GM21737 (cell line): ENCODE measurements around the gene EXTL2.
"Not testable (repeated sequence)": the region's sequence is repeated elsewhere in the genome, so short reads cannot be mapped to it uniquely, and the experiment has no call there.

Experiments
- ATAC-seq: cut with Tn5 transposase; IDR thresholded peaks from one replicate; pipeline ENCODE4 v1.9.1; 2021; ENCODE audit warnings: mild to moderate bottlenecking, moderate library complexity; ENCODE audit not compliant: unreplicated experiment

The EXTL2 gene

GRCh38 chr1:100894603-100895539 is at the start of gene EXTL2:
EXTL2 (minus strand) TSS chr1:100894842; CDS start chr1:100888757, 6,085 bp downstream.
- peak; percentile 35 for ATAC-seq

GRCh38 chr1:100943533-100943932 is 48.9 kb upstream of the EXTL2 start:
- no peak for ATAC-seq

DNA sequence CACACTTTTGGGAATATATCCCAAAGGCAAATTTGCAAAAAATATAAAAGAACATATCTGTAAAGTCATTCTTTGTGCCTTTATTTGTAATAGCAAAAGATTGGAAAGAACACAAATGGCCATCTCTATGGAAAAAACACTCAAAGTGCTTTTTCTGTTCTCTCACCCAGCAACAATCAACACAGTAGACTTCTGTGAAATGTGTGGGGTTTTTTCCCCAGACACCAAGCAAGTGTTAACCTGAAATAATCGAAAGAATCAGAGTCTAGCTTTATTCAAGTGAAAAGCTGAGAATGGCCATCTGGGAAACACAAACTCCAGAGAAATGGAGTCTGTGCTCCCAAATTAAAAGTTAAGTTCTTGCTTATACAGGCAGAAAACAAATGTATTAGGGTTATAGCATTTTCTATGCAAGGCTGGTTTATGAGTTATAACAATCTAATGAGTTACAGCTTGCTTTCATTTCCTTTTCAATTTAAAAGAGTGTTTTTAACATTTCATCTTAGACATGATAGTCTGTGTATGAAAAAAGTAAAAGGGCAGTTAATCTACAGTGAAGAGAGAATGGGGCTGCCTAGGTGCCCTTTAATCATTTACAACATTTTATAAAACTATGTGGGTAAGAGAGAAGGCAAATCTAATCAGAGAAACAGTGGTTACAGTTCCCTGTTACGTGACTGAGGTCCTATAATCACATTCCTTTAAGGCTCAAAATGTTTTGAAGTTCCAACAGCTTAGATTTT is 47.8 kb upstream of the EXTL2 start:
- no peak for ATAC-seq

DNA sequence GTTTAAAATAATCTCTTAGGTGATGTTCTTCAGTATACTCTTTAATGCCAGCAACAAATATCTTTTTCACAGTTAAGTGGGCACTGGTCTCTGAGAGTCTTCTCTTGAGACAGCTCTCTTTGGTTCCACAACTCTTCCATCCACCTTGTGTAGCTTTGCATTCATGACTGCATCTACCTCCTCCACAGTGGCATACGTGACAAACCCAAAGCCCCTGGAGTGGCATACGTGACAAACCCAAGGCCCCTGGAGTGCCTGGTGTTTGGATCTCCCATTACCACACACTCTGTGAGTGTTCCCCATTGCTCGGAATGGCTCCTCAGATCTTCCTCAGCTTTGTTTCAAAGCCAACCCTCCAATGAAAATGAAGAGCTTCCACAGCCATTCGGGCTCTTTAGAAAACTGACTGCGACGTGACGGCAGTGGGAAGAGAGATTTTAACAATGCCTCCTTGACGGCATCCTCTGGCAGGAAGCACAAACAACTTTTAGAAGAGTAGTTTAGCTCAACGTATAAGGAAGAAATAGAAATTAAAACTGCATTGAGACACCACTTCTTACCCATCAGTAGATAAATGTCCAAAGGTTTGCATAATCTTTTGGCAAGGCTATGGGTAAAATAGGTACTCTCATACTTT is 47.1 kb upstream of the EXTL2 start:
- ATAC-seq, result no peak

DNA sequence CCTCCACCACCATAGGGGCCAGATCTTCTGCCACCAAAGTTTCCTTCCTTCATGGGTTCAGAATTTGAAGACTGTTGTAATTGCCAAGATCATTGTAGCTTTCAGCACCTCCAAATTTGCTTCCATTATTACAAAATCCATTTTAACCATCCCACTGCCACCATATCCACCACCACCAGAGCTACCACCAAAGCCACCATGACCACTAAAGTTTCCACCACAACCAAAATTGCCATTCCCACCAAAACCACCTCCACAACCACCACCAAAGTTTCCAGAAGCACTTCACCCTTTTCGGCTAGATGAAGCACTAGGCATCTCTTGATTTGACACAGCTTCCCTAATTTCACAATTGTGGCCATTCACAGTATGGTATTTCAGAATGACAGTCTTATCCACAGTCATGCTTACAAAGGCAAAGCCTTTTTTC is 46.5 kb upstream of the EXTL2 start:
- no peak for ATAC-seq

DNA sequence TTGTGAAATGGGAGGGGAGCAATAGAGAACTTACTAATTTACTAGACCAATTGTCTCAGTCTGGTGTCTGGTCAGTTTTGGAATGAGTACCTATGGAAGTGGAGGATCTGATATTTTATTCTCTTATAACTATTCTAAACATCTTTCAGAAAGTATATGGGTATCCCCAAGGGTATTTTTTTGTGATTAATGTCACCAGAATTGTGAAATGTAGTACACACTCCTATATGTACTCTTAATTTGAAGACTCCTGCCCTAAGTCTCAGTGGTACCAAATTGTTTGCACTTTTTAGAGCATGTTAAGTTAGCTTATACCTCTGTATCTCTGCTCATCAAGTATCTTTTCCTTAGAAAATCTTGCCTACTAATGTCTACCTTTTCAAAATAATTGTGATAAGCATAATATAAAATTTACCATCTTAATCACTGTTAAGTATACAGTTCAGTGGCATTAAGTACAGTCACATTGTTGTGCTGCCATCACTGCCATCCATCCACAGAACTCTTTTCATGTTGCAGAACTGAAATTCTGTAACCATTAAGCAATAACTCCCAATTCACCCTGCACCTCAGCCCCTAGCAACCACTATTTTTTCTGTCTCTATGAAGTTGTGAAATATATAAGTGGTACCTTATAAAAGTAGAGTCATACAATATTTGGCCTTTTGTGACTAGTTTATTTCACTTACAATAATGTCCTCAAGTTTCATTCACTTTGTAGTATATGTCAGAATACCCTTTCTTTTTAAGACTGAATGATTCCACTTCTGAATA is 41.7 kb upstream of the EXTL2 start:
- ATAC-seq, result no peak

DNA sequence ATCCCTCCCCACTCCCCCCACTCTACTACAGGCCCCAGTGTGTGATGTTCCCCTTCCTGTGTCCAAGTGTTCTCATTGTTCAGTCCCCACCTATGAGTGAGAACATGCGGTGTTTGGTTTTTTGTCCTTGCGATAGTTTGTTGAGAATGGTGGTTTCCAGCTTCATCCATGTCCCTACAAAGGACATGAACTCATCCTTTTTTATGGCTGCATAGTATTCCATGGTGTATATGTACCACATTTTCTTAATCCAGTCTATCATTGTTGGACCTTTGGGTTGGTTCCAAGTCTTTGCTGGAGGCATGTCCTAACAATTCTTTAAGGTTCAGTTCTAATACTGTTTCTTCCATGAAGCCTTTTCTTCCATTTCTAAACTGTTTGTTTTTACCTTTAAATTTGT is 38.9 kb upstream of the EXTL2 start:
- ATAC-seq, result not testable (repeated sequence)

GRCh38 chr1:100931716-100932115 is 37.1 kb upstream of the EXTL2 start:
- no peak for ATAC-seq

DNA sequence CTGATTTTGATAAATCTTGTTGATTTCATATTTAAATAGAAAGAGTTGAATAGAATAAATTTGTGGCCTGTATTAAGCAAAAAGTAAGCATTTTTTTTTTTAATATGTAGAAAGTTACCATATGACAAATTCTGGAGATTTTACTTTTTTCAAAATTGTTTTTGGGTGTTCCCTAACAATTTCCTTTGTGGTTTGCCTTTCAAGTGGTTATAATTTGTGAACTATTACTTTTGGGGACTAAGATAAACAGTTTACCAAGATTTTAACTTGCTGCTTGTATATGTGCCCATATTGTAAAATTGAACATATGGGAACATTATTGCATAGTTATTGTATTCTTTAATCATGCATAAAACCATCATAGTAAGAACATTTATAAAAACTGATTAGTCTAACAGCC is 35.9 kb upstream of the EXTL2 start:
- ATAC-seq, result no peak

- no peak for ATAC-seq
Observed at GRCh38 chr1:100928128-100928527, 33.5 kb upstream of the EXTL2 start.

- ATAC-seq, result no peak
Observed at GRCh38 chr1:100927276-100927675, 32.6 kb upstream of the EXTL2 start.

GRCh38 chr1:100926240-100926639 is 31.6 kb upstream of the EXTL2 start:
- no peak for ATAC-seq

- no peak for ATAC-seq
Observed at GRCh38 chr1:100924991-100925390, 30.3 kb upstream of the EXTL2 start.

DNA sequence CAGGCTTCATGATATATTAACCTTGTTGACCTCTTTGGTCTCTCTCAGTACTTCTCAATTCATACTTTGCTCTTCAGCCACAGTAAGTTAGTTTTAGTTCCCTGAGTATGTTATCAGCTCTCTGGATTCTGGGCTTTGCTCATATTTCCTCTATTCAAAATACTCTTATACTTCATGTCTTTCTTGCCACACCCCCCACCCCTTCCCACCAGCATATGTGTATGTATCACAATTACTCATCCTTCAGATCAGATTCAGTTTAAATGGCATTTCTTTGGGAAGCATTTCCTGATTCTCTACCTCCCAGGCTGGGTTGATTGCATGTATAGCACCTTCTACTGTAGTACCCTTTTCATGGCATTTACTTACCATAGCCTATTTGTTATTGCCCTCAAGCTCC is 29.6 kb upstream of the EXTL2 start:
- no peak for ATAC-seq

GRCh38 chr1:100921110-100921706 is 26.6 kb upstream of the EXTL2 start:
- ATAC-seq, result no peak

DNA sequence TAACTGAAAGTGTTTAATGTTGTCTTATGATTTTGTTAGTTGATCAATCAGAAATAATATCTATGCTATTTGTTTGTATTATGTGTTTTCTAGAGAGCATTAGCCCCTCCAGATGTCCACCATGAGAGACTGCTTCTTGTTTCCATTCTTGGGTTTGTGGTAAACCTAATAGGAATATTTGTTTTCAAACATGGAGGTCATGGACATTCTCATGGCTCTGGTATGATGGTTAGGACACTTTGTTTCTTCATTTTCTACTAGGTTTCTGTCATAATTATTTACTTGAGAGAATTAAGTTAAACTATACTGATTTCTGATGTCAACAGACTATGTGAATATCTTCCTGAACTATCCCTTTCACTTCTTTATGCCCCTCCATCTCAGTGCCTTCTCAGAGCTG is 17.4 kb upstream of the EXTL2 start:
- no peak for ATAC-seq

GRCh38 chr1:100909018-100909417 is 14.4 kb upstream of the EXTL2 start:
- no peak for ATAC-seq

DNA sequence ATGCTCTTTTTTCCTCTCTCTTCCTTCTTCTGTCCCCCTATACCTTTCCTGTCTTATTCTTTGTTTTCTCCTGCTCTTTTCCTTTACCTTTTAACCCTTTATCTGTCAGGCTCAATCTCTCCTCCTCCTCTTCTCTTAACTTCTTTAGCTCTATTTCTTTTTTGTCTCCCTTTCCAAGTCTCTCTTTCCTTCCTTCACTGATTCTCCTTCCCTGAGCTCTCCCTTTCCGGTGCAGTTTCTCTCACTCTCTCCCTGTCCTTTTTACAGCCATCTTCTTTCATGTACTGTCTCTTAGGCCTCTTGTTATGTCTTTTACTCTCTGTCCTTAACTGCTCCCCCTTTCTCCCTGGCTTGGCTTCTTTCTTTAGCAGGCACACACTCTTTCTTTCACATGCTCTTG is 13.2 kb upstream of the EXTL2 start:
- no peak for ATAC-seq

- no peak for ATAC-seq
Observed at GRCh38 chr1:100905181-100905580, 10.5 kb upstream of the EXTL2 start.

GRCh38 chr1:100904528-100904927 is 9.9 kb upstream of the EXTL2 start:
- ATAC-seq, result no peak
